H1 (cell line): ENCODE results near the gene NEDD4L. TPM values are rescaled to one million over a fixed set of nuclear protein-coding genes. Genes with fewer than 3 reads are reported as not detected.

Source experiments
- CTCF ChIA-PET: fragments of 300-600 bp; sonication (Branson Sonifier 250); formaldehyde crosslinking; loops from one replicate; lab custom pipeline; 2021; ENCODE audit not compliant: partially characterized antibody; lab: Charles Lee
- POLR2A ChIA-PET: fragments of 300-600 bp; sonication (Branson Sonifier 250); formaldehyde crosslinking; loops from one replicate; lab custom pipeline; 2021; ENCODE audit warnings: inconsistent platforms; ENCODE audit not compliant: partially characterized antibody; lab: Charles Lee
- DNase-seq, 2 experiments: peaks; one replicate each; pipeline versions ENCODE4 v3.0.0 to v3.0.0-alpha.2; 2010 to 2022; ENCODE audit warnings: low spot score in 2 of 2, low read depth in 1 of 2, mixed read lengths in 1 of 2
- FAIRE-seq: peaks from 2 replicates; lab custom pipeline; 2011; peaks lifted over from hg19 to GRCh38; lab: Jason Lieb, UNC
- H2AFZ ChIP-seq: 2 replicates; pipeline ENCODE4 v1.8.1; 2012; ENCODE audit warnings: low read length, inconsistent platforms
- H2AK5ac ChIP-seq: 2 replicates; pipeline ENCODE4 v1.6.1; 2013; ENCODE audit warnings: low read depth, low read length
- H2BK120ac ChIP-seq: replicated peaks from 2 replicates; pipeline ENCODE3; 2013; ENCODE audit warnings: low read depth, low read length, inconsistent platforms
- H2BK12ac ChIP-seq: 2 replicates; pipeline ENCODE4 v1.6.1; 2013; ENCODE audit warnings: low read depth, low read length
- H2BK15ac ChIP-seq: 2 replicates; pipeline ENCODE4 v1.6.1; 2013; ENCODE audit warnings: low read length
- H2BK20ac ChIP-seq: 2 replicates; pipeline ENCODE4 v1.6.1; 2013; ENCODE audit warnings: low read length
- H2BK5ac ChIP-seq: 2 replicates; pipeline ENCODE4 v1.6.1; 2013; ENCODE audit warnings: low read depth, low read length
- H3K14ac ChIP-seq: 2 replicates; pipeline ENCODE4 v1.6.1; 2013; ENCODE audit warnings: inconsistent platforms; ENCODE audit not compliant: insufficient read length
- H3K18ac ChIP-seq: 2 replicates; pipeline ENCODE4 v1.6.1; 2013; ENCODE audit warnings: low read length; ENCODE audit errors: extremely low read depth
- H3K23ac ChIP-seq: 2 replicates; pipeline ENCODE4 v1.6.1; 2013; ENCODE audit warnings: inconsistent platforms; ENCODE audit not compliant: insufficient read length
- H3K23me2 ChIP-seq: 2 replicates; pipeline ENCODE4 v1.6.1; 2013; ENCODE audit warnings: low read depth, low read length
- H3K27ac ChIP-seq: 2 replicates; pipeline ENCODE4 v1.6.1; 2011; ENCODE audit warnings: low read depth, low read length, inconsistent platforms
- H3K27me3 ChIP-seq, 4 experiments: replicated peaks in 1 of 4; 1 replicate in 1 of 4; 2 replicates in 3 of 4; pipeline versions ENCODE4 v1.6.1 to v1.8.1; 2011 to 2013; ENCODE audit warnings: low read length in 3 of 4, mild to moderate bottlenecking in 3 of 4, inconsistent platforms in 2 of 4, mixed read lengths in 2 of 4, moderate library complexity in 1 of 4; ENCODE audit not compliant: control insufficient read depth in 3 of 4, insufficient read depth in 3 of 4; ENCODE audit errors: extremely low read depth in 1 of 4
- H3K36me3 ChIP-seq, 4 experiments: 2 replicates each; pipeline versions ENCODE4 v1.6.1 to v1.8.1; 2011 to 2013; ENCODE audit warnings: mild to moderate bottlenecking in 4 of 4, low read length in 3 of 4, moderate library complexity in 2 of 4, control low read depth in 1 of 4, inconsistent platforms in 1 of 4; ENCODE audit not compliant: insufficient read depth in 4 of 4, control insufficient read depth in 2 of 4
- H3K4ac ChIP-seq: replicated peaks from 2 replicates; pipeline ENCODE3; 2013; ENCODE audit warnings: low read length, low read depth, mixed read lengths, inconsistent platforms; ENCODE audit not compliant: insufficient read length
- H3K4me1 ChIP-seq, 4 experiments: replicated peaks in 1 of 4; 1 replicate in 1 of 4; 2 replicates in 3 of 4; pipeline versions ENCODE4 v1.6.1 to v1.8.1; 2011 to 2013; ENCODE audit warnings: low read length in 3 of 4, inconsistent platforms in 2 of 4, mixed read lengths in 1 of 4; ENCODE audit not compliant: insufficient read depth in 4 of 4, control insufficient read depth in 3 of 4
- H3K4me2 ChIP-seq, 2 experiments: 2 replicates each; pipeline versions ENCODE4 v1.6.1 to v1.8.1; 2011 to 2013; ENCODE audit warnings: low read depth in 2 of 2, low read length in 2 of 2, control low read depth in 1 of 2, inconsistent platforms in 1 of 2, mild to moderate bottlenecking in 1 of 2; ENCODE audit not compliant: insufficient read depth in 1 of 2
- H3K4me3 ChIP-seq, 4 experiments: fragments of 200-600, 300-600 bp in 1 of 4; sonication (generic), shearing (Covaris generic), sonication (Bioruptor Twin) in 1 of 4; 2 replicates each; pipeline versions ENCODE4 v1.5.1 to v1.8.1; 2011 to 2016; ENCODE audit warnings: low read length in 4 of 4, low read depth in 3 of 4, control low read depth in 2 of 4, inconsistent platforms in 2 of 4, mild to moderate bottlenecking in 2 of 4, mixed read lengths in 1 of 4, moderate library complexity in 1 of 4; ENCODE audit not compliant: insufficient read depth in 2 of 4; ENCODE audit errors: extremely low read depth in 1 of 4
- H3K56ac ChIP-seq: replicated peaks from 2 replicates; pipeline ENCODE3; 2013; ENCODE audit warnings: low read depth, mild to moderate bottlenecking, mixed read lengths, low read length, inconsistent platforms; ENCODE audit not compliant: insufficient read length
- H3K79me1 ChIP-seq: 2 replicates; pipeline ENCODE4 v1.6.1; 2013; ENCODE audit warnings: low read depth, low read length, control low read depth
- H3K79me2 ChIP-seq, 2 experiments: 2 replicates each; pipeline versions ENCODE4 v1.6.1 to v1.8.1; 2012 to 2013; ENCODE audit warnings: low read length in 2 of 2, mild to moderate bottlenecking in 2 of 2, inconsistent platforms in 1 of 2; ENCODE audit not compliant: insufficient read depth in 2 of 2, control insufficient read depth in 1 of 2
- H3K9ac ChIP-seq, 4 experiments: replicated peaks in 1 of 4; 1 replicate in 1 of 4; 2 replicates in 3 of 4; pipeline versions ENCODE4 v1.6.1 to v1.8.1; 2011 to 2013; ENCODE audit warnings: low read depth in 3 of 4, low read length in 3 of 4, control low read depth in 2 of 4, mild to moderate bottlenecking in 2 of 4, moderate library complexity in 2 of 4, inconsistent platforms in 1 of 4; ENCODE audit errors: extremely low read depth in 1 of 4
- H3K9me3 ChIP-seq, 2 experiments: 2 replicates each; pipeline versions ENCODE4 v1.6.1 to v1.8.1; 2012 to 2013; ENCODE audit warnings: mild to moderate bottlenecking in 2 of 2, moderate library complexity in 2 of 2, control low read depth in 1 of 2, inconsistent platforms in 1 of 2, low read depth in 1 of 2, low read length in 1 of 2, mixed read lengths in 1 of 2; ENCODE audit not compliant: insufficient read depth in 2 of 2
- H4K20me1 ChIP-seq, 2 experiments: replicated peaks in 1 of 2; 2 replicates each; pipeline versions ENCODE3 to v1.8.1; 2011 to 2013; ENCODE audit warnings: inconsistent platforms in 2 of 2, low read length in 2 of 2, mild to moderate bottlenecking in 1 of 2; ENCODE audit not compliant: insufficient read depth in 2 of 2, control insufficient read depth in 1 of 2
- H4K5ac ChIP-seq: 2 replicates; pipeline ENCODE4 v1.6.1; 2013; ENCODE audit warnings: low read length, low read depth, mixed read lengths, inconsistent platforms; ENCODE audit not compliant: insufficient read length
- H4K8ac ChIP-seq: 2 replicates; pipeline ENCODE4 v1.8.0; 2013; ENCODE audit warnings: mild to moderate bottlenecking, moderate library complexity, low read length, inconsistent platforms; ENCODE audit not compliant: insufficient read depth; ENCODE audit errors: extremely low read depth
- H4K91ac ChIP-seq: replicated peaks from 2 replicates; pipeline ENCODE3; 2013; ENCODE audit warnings: low read length, mixed read lengths, inconsistent platforms; ENCODE audit not compliant: insufficient read length
- CBX8 ChIP-seq: fragments of 300-800, 300-1000 bp; sonication (generic); IDR thresholded peaks from 2 replicates; pipeline ENCODE4 v1.7.1; 2016; ENCODE audit warnings: low read depth, low read length, borderline replicate concordance
- KDM5A ChIP-seq: fragments of 200-600 bp; IDR thresholded peaks from 2 replicates; pipeline ENCODE4 v1.7.1; 2012; ENCODE audit warnings: mild to moderate bottlenecking, low read length, inconsistent platforms, mixed read lengths
- TAF7 ChIP-seq: optimal IDR thresholded peaks from 2 replicates; pipeline ENCODE3; 2011; ENCODE audit warnings: low read depth, mild to moderate bottlenecking, inconsistent platforms, low read length, moderate library complexity, borderline replicate concordance
- TBP ChIP-seq: IDR thresholded peaks from 2 replicates; pipeline ENCODE4 v1.6.1; 2011; ENCODE audit warnings: low read depth, low read length, improper control_type of control experiment
- TCF12 ChIP-seq: IDR thresholded peaks from 2 replicates; pipeline ENCODE4 v1.6.1; 2011; ENCODE audit warnings: low read depth, mild to moderate bottlenecking, low read length
- WGBS, 2 experiments: shearing (Covaris generic) in 1 of 2; methylation state at CpG; one replicate each; pipeline versions ENCODE4 v1.1.6 to v1.1.7; 2013 to 2015; ENCODE audit warnings: low lambda C conversion rate in 2 of 2, mixed read lengths in 2 of 2, inconsistent platforms in 1 of 2, low coverage in 1 of 2, missing lambda C conversion rate in 1 of 2; ENCODE audit not compliant: insufficient replicate concordance in 2 of 2, insufficient coverage in 1 of 2, insufficient read length in 1 of 2; ENCODE audit errors: extremely low coverage in 1 of 2, missing lambda C conversion rate in 1 of 2; 5-methylcytosine and 5-hydroxymethylcytosine counted together
- polyA plus RNA-seq, 7 experiments: library from polyadenylated mRNA; depleted of rRNA in 3 of 7; stranded (reverse) in 5 of 7; unstranded in 2 of 7; fragments of >200 nt in 5 of 7; fragments of 200-250 nt in 2 of 7; gene quantifications; 1 replicate in 5 of 7; 2 replicates in 1 of 7; 4 replicates in 1 of 7; pipeline versions ENCODE4 v1.2.1 to v1.2.3, GENCODE V29; 2011 to 2013; ENCODE audit warnings: missing spikeins in 2 of 7, mixed read lengths in 2 of 7
- total RNA-seq: library from RNA; stranded (reverse); fragmentation: NEBNext Ultra II Directional; extraction: Animal tissue kit (Norgen Biotek cat#: 25700); gene quantifications from 2 replicates; pipeline ENCODE4 v1.2.1, GENCODE V29; 2021

Gene NEDD4L
- total and polyA plus RNA-seq, 2 of the 8 experiments (the other 6 are each of a cell fraction or from before 2014, with no cell fraction given), result 37.3 to 69.8 TPM

DNA sequence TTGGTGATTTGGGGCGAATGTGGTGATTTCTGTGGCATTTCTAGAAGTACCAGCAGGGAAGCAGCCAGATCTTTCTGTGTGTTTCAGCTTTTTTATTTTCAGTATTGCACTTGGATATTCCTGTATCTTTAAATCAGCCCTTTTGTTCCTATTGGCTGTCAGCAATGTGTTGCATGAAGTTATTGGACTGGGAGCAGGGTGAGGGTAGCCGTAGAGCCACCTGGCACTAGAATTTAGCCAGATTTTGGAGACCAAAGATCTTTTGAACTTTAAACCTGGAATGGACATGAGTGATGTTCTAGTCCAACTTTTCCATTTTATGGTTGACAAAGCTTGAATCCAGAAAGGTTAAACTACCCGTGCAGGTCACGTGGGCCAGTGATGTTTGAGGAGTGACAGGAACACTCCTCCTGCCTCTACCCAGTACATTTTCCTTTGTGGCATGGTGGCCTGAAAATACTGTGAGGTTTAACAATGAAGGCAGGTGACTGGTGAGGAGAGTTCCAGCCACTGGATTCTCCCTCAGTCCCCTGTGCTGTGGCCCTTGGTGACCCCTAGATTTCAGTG is 122.3 kb downstream of the NEDD4L start:
- Histone ChIP-seq H2BK15ac (no peak overlapping the region), H3K56ac (no peak overlapping the region), H3K79me2 (peaks cover 0 to 8% of the 10 kb centered on the region in 2 experiments; a peak in 2 of 4 replicates), H4K20me1 (peaks cover 2% of the 10 kb centered on the region in 2 experiments), H3K14ac (no peak overlapping the region), H2BK12ac (no peak overlapping the region), H3K79me1 (peaks cover 7% of the 10 kb centered on the region), H3K18ac (no peak overlapping the region), H3K36me3 (no peaks in the 10 kb centered on the region), H4K5ac (no peak overlapping the region), H3K9ac (no peak overlapping the region), H3K23ac (no peak overlapping the region), H3K4me1 (no peaks in the 10 kb centered on the region), H3K4me3 (no peak overlapping the region), H2BK5ac (no peak overlapping the region), H2BK120ac (no peak overlapping the region), H3K23me2 (no peaks in the 10 kb centered on the region), H3K4me2 (no peak overlapping the region), H3K27me3 (no peaks in the 10 kb centered on the region), H2BK20ac (no peak overlapping the region), H2AFZ (no peak overlapping the region), H3K27ac (no peak overlapping the region), H2AK5ac (no peak overlapping the region), H3K4ac (no peak overlapping the region), H3K9me3 (no peaks in the 10 kb centered on the region), H4K91ac (no peak overlapping the region)
- FAIRE-seq (no peak), DNase-seq (peak in 1 of 2 experiments; percentile 19)
- ChIA-PET POLR2A (no interaction called here), CTCF (interaction anchor here (1.0 kb wide), 2 partner anchors 41 to 114 kb away, joined by 3 read pairs; no protein-coding TSS in a partner anchor)
- WGBS, 2 experiments, result 97% methylated on average over 4 of the region's 4 CpGs; no CpG with 5 or more reads in 1 of the 2 experiments
- no peak for TF ChIP-seq TAF7
- no peak for TF ChIP-seq TBP
- TF ChIP-seq TCF12, result no peak
- no peak for TF ChIP-seq CBX8
- no peak for TF ChIP-seq KDM5A
- TF ChIP-seq, all 59 proteins: peak for 0
- no peak overlapping the region for H4K8ac ChIP-seq
